Keratinocyte (primary cell): ENCODE results near the gene CTPS2.

ENCODE experiments used
- CTCF ChIP-seq, 3 experiments: IDR thresholded peaks in 1 of 3; conservative IDR thresholded peaks in 1 of 3; optimal IDR thresholded peaks in 1 of 3; 2 replicates in 2 of 3; 3 replicates in 1 of 3; pipeline versions ENCODE3 to v1.5.1; 2011; ENCODE audit warnings: low read length in 3 of 3, mild to moderate bottlenecking in 3 of 3, moderate library complexity in 2 of 3, control low read depth in 1 of 3, inconsistent platforms in 1 of 3; ENCODE audit not compliant: insufficient read depth in 2 of 3; ENCODE audit errors: extremely low read depth in 1 of 3
- EZH2 ChIP-seq: IDR thresholded peaks from one replicate; pipeline ENCODE4 v1.6.1; 2012; ENCODE audit warnings: inconsistent platforms, mild to moderate bottlenecking, low read length, moderate library complexity

DNA sequence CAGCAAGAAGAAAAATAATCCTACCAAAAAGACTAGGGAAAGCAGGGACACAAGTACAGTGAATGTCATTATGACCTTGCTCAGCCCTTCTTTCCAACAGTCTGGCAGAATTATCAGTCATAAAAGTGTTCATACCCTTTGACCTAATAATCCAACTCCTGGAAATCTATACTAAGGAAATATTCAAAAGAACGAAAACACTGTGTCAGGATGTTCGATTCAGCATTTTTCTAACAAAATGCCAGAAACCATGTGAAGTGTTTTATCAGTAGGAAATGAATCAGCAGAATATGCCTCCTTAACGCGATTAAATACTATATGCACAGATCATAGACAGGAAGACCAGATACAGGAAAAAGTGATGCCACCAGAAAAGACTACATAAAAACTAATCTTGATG is 78.7 kb downstream of the CTPS2 start:
- no peak for TF ChIP-seq CTCF (optimal IDR thresholded peaks at IDR 0.05 in 1 of 3, IDR thresholded peaks at IDR 0.05 in 1 of 3, conservative IDR thresholded peaks at IDR 0.05 in 1 of 3; ENCODE audit: extremely low read depth in 1 of 3, insufficient read depth in 2 of 3, low read length in 3 of 3)
- no peak for TF ChIP-seq EZH2
